Effector memory CD4-positive, alpha-beta T cell (primary cell): ENCODE measurements around the gene GTSE1.

Source experiments
- DNase-seq, 3 donors: peaks; one replicate each; pipeline ENCODE4 v3.0.0-alpha.2; 2020
- H3K27ac ChIP-seq: 2 replicates; pipeline ENCODE4 v1.7.0; 2013; ENCODE audit warnings: mild to moderate bottlenecking, low read length, moderate library complexity; ENCODE audit not compliant: insufficient read depth, poor library complexity, severe bottlenecking
- H3K27me3 ChIP-seq: replicated peaks from 2 replicates; pipeline ENCODE4 v1.7.0; 2013; ENCODE audit warnings: mild to moderate bottlenecking, low read length; ENCODE audit not compliant: insufficient read depth, control insufficient read depth, poor library complexity, severe bottlenecking
- H3K36me3 ChIP-seq: 2 replicates; pipeline ENCODE4 v1.7.0; 2013; ENCODE audit warnings: mild to moderate bottlenecking, low read length, moderate library complexity; ENCODE audit not compliant: control insufficient read depth, insufficient read depth
- H3K4me1 ChIP-seq: 2 replicates; pipeline ENCODE4 v1.7.0; 2013; ENCODE audit warnings: low read length, mild to moderate bottlenecking; ENCODE audit not compliant: control insufficient read depth, insufficient read depth, poor library complexity, severe bottlenecking
- H3K4me3 ChIP-seq: 2 replicates; pipeline ENCODE4 v1.7.0; 2013; ENCODE audit warnings: low read length, low read depth, mild to moderate bottlenecking; ENCODE audit not compliant: insufficient read depth, poor library complexity, severe bottlenecking
- H3K9me3 ChIP-seq: 2 replicates; pipeline ENCODE4 v1.7.0; 2013; ENCODE audit warnings: mild to moderate bottlenecking, low read length, moderate library complexity; ENCODE audit not compliant: control insufficient read depth
- total RNA-seq, 3 donors: gene quantifications; one replicate each; lab custom pipeline; 2026; lab: John Stamatoyannopoulos, UW

GTSE1 gene
- 0.17 to 0.77 (median 0.69) reads per million in 3 donors for total RNA-seq

- H3K36me3 ChIP-seq, result no peaks in the 10 kb centered on the region
- no peaks in the 10 kb centered on the region for H3K27me3 ChIP-seq
- peak within 1 kb of the TSS; percentile 55 for H3K4me3 ChIP-seq
- peaks cover 11% of the 10 kb centered on the region for H3K4me1 ChIP-seq
- peak within 1 kb of the TSS; percentile 74 for H3K27ac ChIP-seq
- DNase-seq, result peak; percentile 93 to 96 (median 96)
- H3K9me3 ChIP-seq, result no peaks in the 10 kb centered on the region
Measured at GRCh38 chr22:46296257-46297150, at the start of gene GTSE1. GTSE1 (plus strand) TSS chr22:46296870; CDS start chr22:46297401, 531 bp downstream.

GRCh38 chr22:46247443-46247975 lies 49.2 kb upstream of the GTSE1 start:
- H3K27me3 ChIP-seq, result no peaks in the 10 kb centered on the region
- no peak overlapping the region for H3K27ac ChIP-seq
- H3K9me3 ChIP-seq, result no peaks in the 10 kb centered on the region
- H3K4me3 ChIP-seq, result no peak overlapping the region
- DNase-seq, result no peak
- peaks cover 4% of the 10 kb centered on the region for H3K36me3 ChIP-seq
- peaks cover 10% of the 10 kb centered on the region for H3K4me1 ChIP-seq

- DNase-seq, result peak; percentile 83 to 85 (median 84)
- Histone ChIP-seq H3K36me3 (no peaks in the 10 kb centered on the region), H3K27me3 (no peaks in the 10 kb centered on the region), H3K4me1 (peaks cover 10% of the 10 kb centered on the region), H3K9me3 (no peaks in the 10 kb centered on the region), H3K4me3 (peak within 1 kb of the TSS; percentile 75), H3K27ac (peak within 1 kb of the TSS; percentile 63)
Measured at GRCh38 chr22:46250035-46250782, 46.5 kb upstream of the GTSE1 start, which contains the start of gene CDPF1. CDPF1 (minus strand) TSS chr22:46250293; CDS start chr22:46248284, 2,009 bp downstream.

- H3K4me3 ChIP-seq, result peak overlapping the region; percentile 75
- peak overlapping the region; percentile 47 for H3K27ac ChIP-seq
- no peaks in the 10 kb centered on the region for H3K36me3 ChIP-seq
- no peaks in the 10 kb centered on the region for H3K9me3 ChIP-seq
- DNase-seq, result no peak
- H3K4me1 ChIP-seq, result peaks cover 10% of the 10 kb centered on the region
- H3K27me3 ChIP-seq, result no peaks in the 10 kb centered on the region
Measured at GRCh38 chr22:46250783-46251125, 45.9 kb upstream of the GTSE1 start.

- Histone ChIP-seq H3K36me3 (no peaks in the 10 kb centered on the region), H3K4me1 (peaks cover 10% of the 10 kb centered on the region), H3K27me3 (no peaks in the 10 kb centered on the region), H3K27ac (no peak overlapping the region), H3K9me3 (no peaks in the 10 kb centered on the region), H3K4me3 (peak overlapping the region; percentile 75)
- DNase-seq, result no peak
Measured at GRCh38 chr22:46251266-46251665, 45.4 kb upstream of the GTSE1 start.

- Histone ChIP-seq H3K27ac (no peak overlapping the region), H3K4me3 (no peak overlapping the region), H3K36me3 (no peaks in the 10 kb centered on the region), H3K4me1 (peaks cover 10% of the 10 kb centered on the region), H3K9me3 (no peaks in the 10 kb centered on the region), H3K27me3 (no peaks in the 10 kb centered on the region)
- no peak for DNase-seq
Measured at GRCh38 chr22:46251816-46252380, 44.8 kb upstream of the GTSE1 start.

GRCh38 chr22:46256358-46256958 lies 40.2 kb upstream of the GTSE1 start:
- Histone ChIP-seq H3K36me3 (no peaks in the 10 kb centered on the region), H3K27me3 (no peaks in the 10 kb centered on the region), H3K9me3 (no peaks in the 10 kb centered on the region)

GRCh38 chr22:46259374-46259773 lies 37.3 kb upstream of the GTSE1 start:
- peaks cover 9% of the 10 kb centered on the region for H3K27me3 ChIP-seq
- no peaks in the 10 kb centered on the region for H3K4me1 ChIP-seq
- no peak for DNase-seq
- H3K27ac ChIP-seq, result no peak overlapping the region
- no peaks in the 10 kb centered on the region for H3K36me3 ChIP-seq
- H3K9me3 ChIP-seq, result no peaks in the 10 kb centered on the region
- H3K4me3 ChIP-seq, result no peak overlapping the region

More at GRCh38 chr22:46256358-46256958, 40.2 kb upstream of the GTSE1 start:
- no peak for DNase-seq
- no peak overlapping the region for H3K4me3 ChIP-seq
- H3K27ac ChIP-seq, result no peak overlapping the region
- no peaks in the 10 kb centered on the region for H3K4me1 ChIP-seq

- Histone ChIP-seq H3K4me1 (no peaks in the 10 kb centered on the region), H3K27me3 (peaks cover 9% of the 10 kb centered on the region), H3K9me3 (no peaks in the 10 kb centered on the region), H3K4me3 (no peak overlapping the region), H3K36me3 (no peaks in the 10 kb centered on the region), H3K27ac (no peak overlapping the region)
- no peak for DNase-seq
Measured at GRCh38 chr22:46260038-46260437, 36.6 kb upstream of the GTSE1 start.
